Measurements from ENCODE around the gene DIAPH2. TPM values are rescaled to one million over a fixed set of nuclear protein-coding genes. Genes with fewer than 3 reads are reported as not detected.
"Not testable (repeated sequence)": the region's sequence is repeated elsewhere in the genome, so short reads cannot be mapped to it uniquely, and the experiment has no call there.

Gene DIAPH2
- polyA plus RNA-seq, 10 donors = 8.5 to 11.5 (median 10.1) TPM

DNA sequence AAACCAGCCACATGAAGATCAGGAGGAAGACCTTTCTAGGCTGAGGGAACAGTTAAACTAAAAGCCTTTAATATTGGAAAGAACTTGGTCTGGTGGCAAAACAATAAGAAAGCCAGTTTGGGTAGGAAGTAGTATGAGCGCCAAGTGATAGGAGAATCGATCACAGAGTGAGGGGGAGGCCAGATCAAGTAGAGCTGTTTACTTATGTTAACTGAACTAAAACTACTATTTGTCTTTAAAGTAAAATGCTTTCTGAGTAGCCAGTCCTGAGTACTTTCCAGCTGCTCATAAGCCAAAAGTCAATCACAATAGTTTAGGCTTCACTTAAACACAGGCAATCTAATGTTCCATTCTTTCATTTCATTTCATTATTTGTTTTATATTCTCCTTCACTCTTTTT, 136.3 kb downstream of the DIAPH2 start:
- no peak for DNase-seq

DNA sequence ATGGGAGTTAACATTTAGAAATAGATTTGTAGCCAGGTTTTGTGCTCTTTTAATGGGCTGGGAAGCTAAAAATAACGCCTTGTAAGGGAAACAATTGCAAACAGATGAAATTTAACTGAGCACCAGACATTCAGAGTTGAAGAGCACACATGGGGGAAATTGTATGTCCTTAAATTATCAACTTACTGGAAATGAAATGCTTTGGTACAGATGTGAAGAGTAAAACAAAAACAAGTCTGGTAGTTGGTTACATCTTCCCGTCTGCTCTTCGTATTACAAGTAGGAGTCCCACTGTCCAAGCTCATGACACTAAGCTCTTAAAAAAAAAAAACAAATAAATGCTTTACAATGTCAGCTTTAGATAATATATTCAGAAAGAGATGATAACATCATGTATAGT, 139.5 kb downstream of the DIAPH2 start:
- DNase-seq = peak; percentile 7 to 19 (median 9)

DNA sequence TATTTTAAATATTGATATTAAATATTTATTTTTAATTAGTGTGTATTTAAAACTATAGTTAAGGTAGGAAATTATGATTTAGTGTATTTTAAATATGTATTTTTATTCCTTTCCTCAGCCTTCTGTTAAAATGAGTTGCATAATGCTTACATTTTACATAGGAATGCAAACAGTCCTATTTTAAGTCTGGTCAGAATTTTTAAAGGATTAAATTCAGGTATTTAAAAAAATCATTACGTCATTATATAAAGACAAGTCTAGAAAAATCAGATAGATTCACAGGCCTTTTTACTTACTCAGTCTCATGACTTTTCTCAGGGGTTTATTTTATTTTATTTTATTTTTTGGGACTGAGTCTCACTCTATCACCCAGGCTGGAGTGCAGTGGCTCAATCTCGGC, 148.7 kb downstream of the DIAPH2 start:
- DNase-seq = no peak

DNA sequence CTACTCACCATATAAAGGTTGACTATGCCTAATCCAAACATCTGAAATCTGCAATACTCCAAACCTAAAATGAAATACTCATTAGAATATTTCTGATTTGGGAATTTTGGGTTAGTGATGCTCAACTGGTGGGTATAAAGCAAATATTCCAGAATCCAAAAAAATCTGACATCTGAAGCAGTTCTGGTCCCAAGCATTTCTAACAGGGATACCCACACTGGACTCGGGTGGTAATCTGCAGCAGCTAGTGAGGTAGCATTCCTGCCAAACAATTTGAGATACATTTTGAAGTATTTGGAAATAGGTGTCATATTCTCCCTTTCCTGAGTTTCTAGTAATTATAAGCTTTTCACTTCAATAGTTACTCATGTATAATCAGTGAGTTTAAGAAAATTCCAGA, 149.5 kb downstream of the DIAPH2 start:
- DNase-seq = no peak

DNA sequence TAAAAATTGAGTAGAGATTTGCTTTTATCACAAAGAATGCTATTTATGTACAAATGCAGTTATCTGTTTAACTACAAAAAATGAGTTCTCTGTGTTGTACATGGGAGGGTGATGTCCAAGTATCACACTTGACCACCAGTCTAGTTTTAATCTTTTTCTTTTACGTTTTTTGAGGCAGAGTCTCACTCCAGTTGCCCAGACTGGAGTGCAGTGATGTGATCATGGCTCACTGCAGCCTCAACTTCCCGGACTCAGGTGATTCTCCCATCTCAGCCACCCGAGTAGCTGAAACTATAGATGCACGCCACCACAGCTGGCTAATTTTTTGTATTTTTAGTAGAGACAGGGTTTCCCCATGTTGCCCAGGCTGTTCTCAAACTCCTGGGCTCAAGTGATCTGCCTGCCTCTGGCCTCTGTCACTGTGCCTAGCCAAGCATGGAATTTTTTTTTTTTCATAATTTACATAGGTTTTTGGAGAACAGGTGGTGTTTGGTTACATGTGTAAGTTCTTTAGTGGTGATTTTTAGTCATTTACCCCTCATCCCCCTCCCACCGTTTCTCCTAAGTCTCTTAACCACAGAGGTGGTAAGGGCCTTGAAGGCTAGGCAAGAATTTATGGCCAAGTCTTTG, 151.1 kb downstream of the DIAPH2 start:
- DNase-seq = no peak

DNA sequence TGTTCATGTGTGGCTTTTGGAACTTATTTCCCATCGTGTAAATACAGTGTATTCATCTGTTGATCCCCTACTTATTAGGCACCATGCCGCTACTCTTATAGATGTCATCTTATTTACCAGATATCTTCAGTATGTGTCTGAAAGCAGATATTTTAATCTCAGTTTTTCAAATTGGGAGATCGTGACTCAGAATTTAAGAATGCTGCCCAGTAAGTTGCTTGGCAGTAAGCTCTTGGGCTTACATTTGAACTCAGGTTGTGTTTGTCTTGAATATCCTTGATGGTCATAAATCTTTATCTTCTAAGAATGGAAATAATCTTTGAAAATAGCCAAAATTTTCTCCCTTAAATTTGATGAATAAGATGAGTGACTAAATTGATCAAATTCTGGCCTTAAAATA, 153.2 kb downstream of the DIAPH2 start:
- no peak for DNase-seq

DNA sequence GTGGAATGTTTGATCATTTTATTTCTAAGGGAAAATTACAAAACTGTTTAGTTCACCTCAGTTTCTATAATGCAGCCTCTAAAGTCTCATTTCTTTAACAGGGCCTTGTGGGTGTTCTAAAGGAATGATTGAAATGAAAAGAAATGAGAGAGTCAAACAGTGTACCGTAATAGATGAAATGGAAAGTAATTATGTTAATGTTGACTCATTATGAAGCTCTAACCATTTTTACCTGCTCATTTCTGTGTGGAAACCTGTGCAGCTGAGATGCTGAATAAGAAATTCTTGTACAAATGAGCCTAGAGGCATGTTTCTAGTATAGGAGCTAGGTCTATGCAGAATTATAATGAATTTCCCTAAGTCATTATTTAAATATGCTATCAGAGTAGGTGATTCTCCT, 153.9 kb downstream of the DIAPH2 start:
- no peak for DNase-seq

DNA sequence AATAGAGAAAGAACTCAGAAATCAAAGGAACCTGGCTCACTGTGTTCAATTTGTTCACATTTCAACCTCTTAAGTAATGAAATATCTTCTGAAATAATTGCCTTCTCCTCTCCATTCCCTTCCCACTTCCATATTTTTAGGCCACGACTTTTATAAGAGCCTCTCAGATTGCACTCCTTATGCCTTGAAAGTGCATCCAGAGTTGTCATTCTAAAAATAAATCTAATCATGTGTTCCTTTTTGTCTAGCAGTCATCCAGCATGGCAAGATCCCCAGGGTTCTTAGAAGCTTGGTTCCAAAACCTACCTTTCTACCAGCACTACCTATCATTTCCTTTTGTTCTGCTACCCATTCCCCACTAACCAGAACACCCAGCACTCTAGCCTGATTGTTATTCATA, 156.7 kb downstream of the DIAPH2 start:
- no peak for DNase-seq

DNA sequence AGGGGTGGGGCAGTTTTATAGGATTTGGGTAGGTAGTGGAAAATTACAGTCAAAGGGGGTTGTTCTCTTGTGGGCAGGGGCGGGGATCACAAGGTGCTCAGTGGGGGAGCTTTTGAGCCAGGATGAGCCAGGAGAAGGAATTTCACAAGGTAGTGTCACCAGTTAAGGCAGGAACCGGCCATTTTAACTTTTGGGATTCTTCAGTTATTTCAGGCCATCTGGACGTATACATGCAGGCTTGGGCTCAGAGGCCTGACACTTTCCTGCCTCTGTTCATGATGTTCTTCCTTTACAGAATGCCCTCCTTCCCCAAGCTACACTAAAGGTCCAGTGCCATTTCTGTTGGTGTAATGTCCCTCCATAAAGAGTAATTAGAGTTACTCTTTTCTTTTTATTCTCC, 157.2 kb downstream of the DIAPH2 start:
- DNase-seq = not testable (repeated sequence)

DNA sequence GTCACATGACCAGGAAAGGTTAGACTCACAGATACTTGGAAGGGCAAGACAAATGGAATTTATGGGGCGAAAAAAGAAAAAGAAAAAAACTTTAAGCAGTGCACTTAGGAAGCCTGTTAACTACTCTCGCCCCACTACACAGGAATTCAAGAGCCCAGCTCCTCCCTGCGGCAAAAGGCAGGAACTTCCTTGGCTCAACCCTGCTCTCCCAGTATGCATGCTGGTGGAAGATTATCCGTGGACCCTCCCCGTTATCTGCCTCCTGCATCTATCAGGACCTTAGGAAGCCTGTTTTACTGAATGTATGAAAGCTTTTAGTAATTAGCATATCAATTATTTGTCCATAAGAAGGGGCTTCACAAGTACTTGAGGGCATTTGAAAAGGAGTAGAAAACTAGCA, 158.9 kb downstream of the DIAPH2 start:
- DNase-seq = no peak

DNA sequence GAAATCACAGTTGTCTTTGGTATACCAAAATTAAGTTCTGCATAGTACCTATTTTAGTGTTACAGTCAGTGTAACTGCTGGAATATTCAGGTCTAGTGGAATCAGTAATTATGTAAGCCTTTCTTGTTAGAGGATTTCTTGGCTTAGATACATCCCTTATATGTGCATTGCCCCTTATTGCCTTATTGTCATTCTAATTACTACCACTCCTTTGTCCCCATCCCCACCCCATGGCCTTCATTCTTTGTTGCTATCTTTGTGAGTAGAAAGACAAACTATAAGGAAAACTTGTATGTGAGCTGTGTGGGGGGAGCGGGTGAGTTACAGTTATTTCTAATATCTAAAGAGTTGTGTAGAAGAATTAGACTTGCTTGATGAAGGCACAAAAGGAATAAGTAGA, 162.2 kb downstream of the DIAPH2 start:
- no peak for DNase-seq

DNA sequence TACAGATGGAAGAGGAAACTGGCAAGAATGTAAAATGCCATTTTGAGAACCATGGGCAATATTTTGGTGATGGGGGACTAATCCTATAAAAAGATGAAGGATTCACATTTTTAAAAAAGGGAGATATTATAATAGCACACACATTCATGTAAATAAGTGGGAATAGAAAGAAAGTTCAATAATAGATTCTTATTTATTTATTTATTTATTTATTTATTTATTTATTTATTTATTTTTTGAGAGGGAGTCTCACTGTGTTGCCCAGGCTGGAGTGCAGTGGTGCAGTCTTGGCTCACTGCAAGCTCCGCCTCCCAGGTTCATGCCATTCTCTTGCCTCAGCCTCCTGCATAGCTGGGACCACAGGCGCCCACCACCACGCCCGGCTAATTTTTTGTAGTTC, 174.8 kb downstream of the DIAPH2 start:
- DNase-seq = not testable (repeated sequence)

DNA sequence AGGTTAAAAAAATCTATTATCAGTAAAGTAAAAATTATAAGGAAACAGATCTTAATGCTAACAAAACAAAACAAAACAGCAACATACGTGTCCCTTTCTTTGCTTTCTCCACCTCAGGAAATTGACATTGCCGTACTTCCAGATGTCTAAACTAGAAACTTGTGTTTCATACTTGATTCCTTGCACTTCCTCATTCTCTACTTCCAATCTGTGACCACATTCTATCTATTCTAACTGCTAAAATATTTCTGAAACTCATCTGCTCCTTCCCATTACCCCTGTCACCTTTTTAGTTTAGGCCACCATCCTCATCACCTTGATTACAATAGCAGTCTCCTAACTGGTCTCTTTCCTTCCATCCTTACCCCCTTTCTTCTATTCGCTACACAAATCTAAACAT, 176.6 kb downstream of the DIAPH2 start:
- DNase-seq = no peak

DNA sequence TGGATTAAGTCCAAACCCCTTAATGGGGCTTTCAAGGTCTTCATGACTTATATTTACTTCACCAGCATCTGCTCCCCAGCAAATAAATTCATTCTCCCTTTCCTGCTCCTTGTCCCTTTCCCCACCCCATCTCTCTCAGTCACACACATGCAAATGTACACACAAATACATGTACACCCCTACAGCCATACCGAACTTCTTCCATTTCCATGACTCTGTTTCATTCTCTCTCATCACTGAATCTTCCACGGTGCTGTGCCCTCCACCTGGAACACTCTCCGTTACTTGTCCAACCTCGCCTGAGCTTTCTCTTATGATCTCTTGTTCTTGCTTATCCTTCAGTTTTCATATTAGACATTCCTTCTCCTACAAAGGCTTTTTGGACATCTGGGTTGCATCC, 177.0 kb downstream of the DIAPH2 start:
- no peak for DNase-seq

DNA sequence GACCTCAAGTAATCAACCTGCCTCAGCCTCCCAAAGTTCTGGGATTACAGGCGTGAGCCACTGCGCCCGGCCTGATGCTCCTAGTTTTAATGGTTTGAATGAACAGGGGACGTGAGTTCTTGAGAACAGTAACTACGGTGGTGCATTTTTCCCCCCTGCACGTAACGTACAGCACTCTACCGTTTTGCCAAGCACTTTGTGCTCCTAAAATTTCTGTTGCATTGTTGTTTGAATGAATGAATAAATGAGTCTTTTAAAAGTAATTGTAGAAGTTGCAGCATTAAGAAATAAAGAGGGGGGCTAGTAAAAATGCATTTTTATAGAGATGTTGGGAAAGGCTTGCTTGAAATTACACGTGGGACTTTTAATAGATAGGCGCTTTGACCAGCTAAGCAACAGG, 199.0 kb downstream of the DIAPH2 start, which contains the start of gene RPA4:
Gene RPA4 (plus strand): TSS at position 301 of the 400 bp plus-strand sequence. CDS start 403 bp downstream, outside the sequence.
- DNase-seq = no peak

DNA sequence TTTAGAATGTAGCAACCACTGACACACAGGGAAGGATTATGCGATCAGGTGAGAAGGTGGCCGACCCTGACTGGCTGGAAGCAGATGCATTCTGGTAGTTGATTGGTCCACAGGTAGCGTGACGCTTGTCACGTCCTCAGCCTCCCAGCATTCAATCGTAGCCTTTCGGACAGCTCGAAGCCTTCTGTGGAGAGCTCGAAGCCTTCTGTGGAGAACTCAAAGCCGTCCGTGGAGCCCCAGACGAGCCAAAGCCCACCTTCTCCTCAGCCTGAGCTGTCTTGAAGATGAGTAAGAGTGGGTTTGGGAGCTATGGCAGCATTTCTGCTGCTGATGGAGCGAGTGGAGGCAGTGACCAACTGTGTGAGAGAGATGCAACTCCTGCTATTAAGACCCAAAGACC, 199.4 kb downstream of the DIAPH2 start:
- DNase-seq = no peak

DNA sequence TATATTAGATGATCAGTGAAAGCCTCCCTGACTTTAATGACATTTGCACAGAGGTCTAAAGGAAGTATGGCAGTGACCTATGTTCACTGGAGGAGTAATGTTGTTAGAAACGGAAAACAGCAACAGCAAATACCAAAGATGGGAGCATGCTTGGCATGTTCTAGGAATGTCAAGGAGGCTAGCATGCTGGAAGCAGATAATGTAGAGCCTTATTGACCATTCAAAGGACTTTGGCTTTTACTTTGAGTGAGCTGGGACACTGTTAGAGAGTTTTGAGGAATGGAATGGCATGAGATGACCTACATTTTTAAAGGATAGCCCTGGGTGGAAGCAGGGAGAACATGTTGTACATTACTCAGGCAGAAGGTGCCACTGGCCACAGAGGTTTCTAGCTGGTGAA, 205.1 kb downstream of the DIAPH2 start:
- no peak for DNase-seq

DNA sequence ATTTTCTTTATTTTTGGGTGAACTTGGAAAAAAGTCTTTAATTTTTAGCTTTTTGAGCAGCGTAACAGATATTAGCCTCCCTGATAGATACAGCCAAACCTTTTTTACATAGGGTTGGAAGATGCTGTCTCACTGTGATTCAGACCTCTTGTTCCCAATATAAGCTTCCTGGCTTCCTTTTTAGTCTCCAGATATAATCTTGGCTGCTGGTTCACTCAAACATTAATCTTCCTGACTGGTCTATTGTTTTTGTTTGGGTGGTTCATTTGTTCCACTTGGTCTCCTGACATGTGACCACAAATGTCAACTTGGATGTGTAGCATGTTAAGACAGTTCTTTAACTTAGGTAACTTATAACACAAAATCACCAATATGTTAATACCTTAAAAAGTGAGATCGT, 222.1 kb downstream of the DIAPH2 start:
- peak; percentile 4 to 26 (median 8) for DNase-seq

DNA sequence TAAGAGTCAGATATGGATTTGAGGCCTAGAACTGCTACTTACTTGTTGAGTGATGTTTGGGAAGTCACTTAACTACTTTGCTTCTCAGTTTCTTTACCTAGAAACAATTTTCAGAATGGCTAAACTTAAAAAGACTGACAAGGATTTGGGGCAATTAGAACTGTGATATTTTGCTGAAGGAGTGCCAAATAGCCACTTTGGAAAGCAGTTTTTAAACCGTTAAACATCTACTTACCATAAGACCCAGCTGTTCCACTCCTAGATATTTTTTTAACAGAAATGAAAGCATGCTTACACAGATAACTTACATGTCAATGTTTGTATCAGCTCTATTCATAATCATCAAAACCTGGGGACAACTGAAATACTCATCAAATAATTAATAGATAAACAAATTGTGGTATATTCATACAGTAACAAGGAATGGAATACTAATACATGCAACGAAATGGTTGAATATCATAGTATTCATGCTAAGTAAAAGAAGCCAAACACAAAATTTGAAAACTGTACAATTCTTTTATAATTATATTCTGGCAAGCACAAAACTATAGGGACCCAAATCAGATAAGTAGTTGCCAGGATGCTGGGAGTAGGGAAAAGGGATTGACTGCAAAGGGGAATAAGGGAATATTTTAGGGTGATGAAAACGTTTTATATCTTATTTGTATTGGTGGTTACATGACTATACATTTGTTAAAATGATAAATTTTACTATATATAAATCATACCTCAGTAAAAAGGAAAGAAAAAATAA, 223.1 kb downstream of the DIAPH2 start:
- DNase-seq = peak in 1 of 3 donors; percentile 31

DNA sequence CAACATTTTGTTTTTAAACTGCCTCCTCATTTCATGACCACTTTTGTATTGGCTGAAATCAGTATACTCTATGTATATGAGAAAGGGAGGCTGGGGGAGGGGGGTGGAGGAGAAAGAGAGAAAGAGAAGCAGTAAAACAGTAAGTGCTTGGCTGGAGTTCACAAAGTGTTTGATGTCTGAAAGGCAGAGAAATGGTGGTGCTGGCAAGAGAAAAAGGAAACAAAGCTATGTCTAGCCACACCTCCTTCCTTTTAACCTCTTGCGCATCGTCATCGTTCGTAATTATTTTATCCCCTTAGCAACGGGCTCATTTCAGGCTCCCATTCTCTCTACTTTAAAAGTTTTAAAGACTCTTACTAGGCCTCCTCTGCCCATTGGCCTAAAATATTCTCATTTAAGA, 224.6 kb downstream of the DIAPH2 start:
- DNase-seq = peak in 1 of 3 donors; percentile 1

DNA sequence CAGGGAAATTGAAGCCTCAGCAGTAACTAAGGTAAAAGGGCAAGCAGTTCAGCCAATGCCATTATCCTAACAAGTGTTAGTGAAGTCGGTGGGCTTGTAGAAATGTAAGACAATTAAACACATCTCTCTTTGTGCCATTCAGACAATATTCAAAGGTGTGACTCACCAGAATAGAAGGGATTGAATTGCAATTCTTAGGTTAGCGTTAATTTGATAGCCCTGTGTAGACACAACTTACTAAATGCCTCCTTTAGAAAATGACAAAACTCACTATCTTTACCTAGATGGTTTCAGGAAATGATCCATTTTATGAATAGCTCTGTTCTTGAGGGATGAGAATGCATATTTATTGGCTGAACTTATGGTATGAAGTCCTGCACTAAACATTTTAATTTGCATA, 234.2 kb downstream of the DIAPH2 start:
- DNase-seq = no peak

DNA sequence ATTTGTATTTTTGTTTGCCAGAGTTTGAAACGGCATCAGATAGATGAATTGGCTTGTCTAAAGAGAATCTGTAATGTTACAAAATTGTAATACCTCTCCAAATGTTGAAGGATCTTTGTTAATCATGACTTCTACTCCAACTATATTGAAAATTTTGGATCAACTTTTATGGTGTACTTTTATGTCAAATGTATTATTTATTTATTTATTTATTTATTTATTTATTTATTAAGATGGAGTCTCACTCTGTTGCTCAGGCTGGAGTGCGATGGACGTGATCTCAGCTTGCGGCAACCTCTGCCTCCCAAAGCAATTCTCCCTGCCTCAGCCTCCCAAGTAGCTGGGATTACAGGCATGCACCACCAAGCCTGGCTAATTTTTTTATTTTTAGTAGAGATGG, 235.0 kb downstream of the DIAPH2 start:
- DNase-seq = no peak

DNA sequence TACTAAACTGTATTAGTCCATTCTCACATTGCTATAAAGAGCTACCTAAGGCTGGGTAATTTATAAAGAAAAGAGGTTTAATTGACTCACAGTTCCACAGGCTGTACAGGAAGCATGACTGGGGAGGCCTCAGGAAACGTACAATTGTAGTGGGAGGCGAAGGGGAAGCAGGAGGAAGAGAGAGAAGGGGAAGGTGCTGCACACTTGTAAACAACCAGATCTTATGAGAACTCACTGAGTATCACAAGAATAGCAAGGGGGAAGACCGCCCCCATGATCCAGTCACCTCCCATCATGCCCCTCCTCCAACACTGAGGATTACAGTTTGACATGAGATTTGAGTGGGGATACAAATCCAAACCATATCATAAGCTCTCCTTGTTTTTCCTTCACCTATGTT, 239.9 kb downstream of the DIAPH2 start:
- DNase-seq = no peak

DNA sequence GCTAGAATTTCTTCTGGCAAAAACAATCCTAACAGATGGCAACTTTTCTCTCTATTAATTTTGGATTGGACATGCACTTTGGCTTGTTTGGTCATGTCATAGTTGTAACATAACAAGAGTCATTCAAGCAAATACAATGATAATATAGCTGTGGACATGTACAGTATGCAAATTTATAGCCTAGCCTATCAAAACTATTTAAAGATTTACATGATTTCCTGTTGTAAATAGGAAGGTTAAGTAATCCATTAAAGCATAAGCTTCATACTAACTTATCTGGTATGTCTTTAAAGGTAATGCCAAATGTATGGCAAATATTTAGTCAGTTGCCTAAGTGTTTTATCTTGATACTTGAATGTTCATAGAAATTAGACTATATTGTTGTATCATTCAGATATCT, 244.4 kb downstream of the DIAPH2 start:
- DNase-seq = no peak

Data from muscle of back (tissue), 11 donors.